Measurements from ENCODE around the gene POMGNT1.

DNA sequence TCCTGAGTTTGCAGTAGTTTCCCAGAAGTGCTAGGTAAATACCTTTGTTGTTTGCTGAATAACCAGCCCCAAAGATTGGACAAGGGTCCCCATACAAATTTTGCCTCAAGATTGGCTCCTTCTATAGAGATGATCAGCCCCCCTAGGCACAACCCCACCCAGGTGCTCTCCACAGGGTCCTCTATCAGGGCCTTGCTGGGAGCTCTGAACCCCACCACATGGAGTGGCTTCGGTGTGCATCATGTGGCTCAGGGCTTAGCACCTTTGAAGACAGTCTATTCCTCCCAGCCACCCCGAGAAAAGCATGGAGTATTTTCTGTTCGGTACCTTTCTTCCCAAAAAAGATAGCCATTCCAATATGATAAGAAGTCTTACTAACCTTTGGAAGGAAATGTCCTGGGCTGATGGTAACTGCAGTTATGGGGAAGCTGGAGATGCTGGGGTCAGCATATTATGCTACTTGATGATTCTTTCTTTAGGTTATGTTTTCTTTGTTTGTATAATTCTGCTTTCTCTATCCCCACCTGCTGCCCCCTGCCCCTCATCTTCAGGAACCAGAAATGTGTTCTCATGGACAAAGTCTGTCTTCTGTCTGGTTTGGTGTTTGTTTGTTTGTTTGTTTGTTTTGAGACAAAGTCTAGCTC, 28.3 kb downstream of the POMGNT1 start:
- TF ChIP-seq, protein P1, sequence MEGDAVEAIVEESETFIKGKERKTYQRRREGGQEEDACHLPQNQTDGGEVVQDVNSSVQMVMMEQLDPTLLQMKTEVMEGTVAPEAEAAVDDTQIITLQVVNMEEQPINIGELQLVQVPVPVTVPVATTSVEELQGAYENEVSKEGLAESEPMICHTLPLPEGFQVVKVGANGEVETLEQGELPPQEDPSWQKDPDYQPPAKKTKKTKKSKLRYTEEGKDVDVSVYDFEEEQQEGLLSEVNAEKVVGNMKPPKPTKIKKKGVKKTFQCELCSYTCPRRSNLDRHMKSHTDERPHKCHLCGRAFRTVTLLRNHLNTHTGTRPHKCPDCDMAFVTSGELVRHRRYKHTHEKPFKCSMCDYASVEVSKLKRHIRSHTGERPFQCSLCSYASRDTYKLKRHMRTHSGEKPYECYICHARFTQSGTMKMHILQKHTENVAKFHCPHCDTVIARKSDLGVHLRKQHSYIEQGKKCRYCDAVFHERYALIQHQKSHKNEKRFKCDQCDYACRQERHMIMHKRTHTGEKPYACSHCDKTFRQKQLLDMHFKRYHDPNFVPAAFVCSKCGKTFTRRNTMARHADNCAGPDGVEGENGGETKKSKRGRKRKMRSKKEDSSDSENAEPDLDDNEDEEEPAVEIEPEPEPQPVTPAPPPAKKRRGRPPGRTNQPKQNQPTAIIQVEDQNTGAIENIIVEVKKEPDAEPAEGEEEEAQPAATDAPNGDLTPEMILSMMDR (IDR thresholded peaks at IDR 0.05; ENCODE audit: low read depth, low read length), result no peak
- no peak for TF ChIP-seq POLR2A (IDR thresholded peaks at IDR 0.05; ENCODE audit: extremely low read depth, insufficient read length)
- TF ChIP-seq, protein P2, sequence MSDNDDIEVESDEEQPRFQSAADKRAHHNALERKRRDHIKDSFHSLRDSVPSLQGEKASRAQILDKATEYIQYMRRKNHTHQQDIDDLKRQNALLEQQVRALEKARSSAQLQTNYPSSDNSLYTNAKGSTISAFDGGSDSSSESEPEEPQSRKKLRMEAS (IDR thresholded peaks at IDR 0.05; ENCODE audit: low read depth, low read length), result no peak
